GM23338 (cell line): ENCODE measurements around the gene LDLRAD3. TPM values are rescaled to one million over a fixed set of nuclear protein-coding genes. Genes with fewer than 3 reads are reported as not detected.

Experiments
- CREB1 ChIP-seq: fragments of 250-450 bp; sonication (Bioruptor Pico); IDR thresholded peaks from 2 replicates; pipeline ENCODE4 v1.5.0; 2020; ENCODE audit warnings: low read depth, mild to moderate bottlenecking, moderate library complexity
- EZH2 ChIP-seq: fragments of 200-600 bp; sonication (generic); IDR thresholded peaks from one replicate; pipeline ENCODE4 v1.8.0; 2017; ENCODE audit warnings: antibody characterized with exemption, mild to moderate bottlenecking, low read depth; ENCODE audit not compliant: unreplicated experiment
- EZH2phosphoT487 ChIP-seq: fragments of 200-600 bp; sonication (generic); IDR thresholded peaks from one replicate; pipeline ENCODE4 v1.8.1; 2018; ENCODE audit warnings: antibody characterized with exemption; ENCODE audit not compliant: unreplicated experiment
- JUNB ChIP-seq: IDR thresholded peaks from one replicate; pipeline ENCODE4 v1.6.1; 2016; ENCODE audit warnings: antibody characterized with exemption; ENCODE audit not compliant: unreplicated experiment
- NANOG ChIP-seq: IDR thresholded peaks from 2 replicates; pipeline ENCODE4 v1.6.1; 2016; ENCODE audit warnings: antibody characterized with exemption, borderline replicate concordance
- STAT1 ChIP-seq: IDR thresholded peaks from one replicate; pipeline ENCODE4 v1.6.1; 2016; ENCODE audit warnings: antibody characterized with exemption; ENCODE audit not compliant: unreplicated experiment
- ZNF331 ChIP-seq: fragments of 250-450 bp; sonication (Bioruptor Pico); IDR thresholded peaks from 2 replicates; pipeline ENCODE4 v1.5.0; 2020; ENCODE audit warnings: low read depth, mild to moderate bottlenecking, moderate library complexity
- polyA plus RNA-seq: library from polyadenylated mRNA; unstranded; fragments of >200 nt; fragmentation: Nextera tagmentation; extraction: Ambion mirVana; gene quantifications from 2 replicates; pipeline ENCODE4 v1.2.1, GENCODE V29; 2016
- total RNA-seq: library from RNA; depleted of rRNA; stranded (reverse); fragments of >200 nt; shearing (Covaris generic); gene quantifications from 2 replicates; pipeline ENCODE4 v1.2.3, GENCODE V29; 2014
- TF ChIP-seq, protein P1 (sequence below): fragments of 250-450 bp; sonication (Bioruptor Pico); IDR thresholded peaks from 2 replicates; pipeline ENCODE4 v1.5.0; 2020; ENCODE audit warnings: mild to moderate bottlenecking, moderate library complexity
- TF ChIP-seq, protein P2 (sequence below): IDR thresholded peaks from 2 replicates; pipeline ENCODE4 v1.6.1; 2016; ENCODE audit warnings: antibody characterized with exemption
- TF ChIP-seq, protein P3 (sequence below), 2 experiments: fragments of 200-600 bp in 1 of 2; sonication (generic) in 1 of 2; conservative IDR thresholded peaks; 2 replicates each; pipeline versions ENCODE4 v1.5.1 to v1.6.1; 2016 to 2017; ENCODE audit warnings: antibody characterized with exemption in 2 of 2, low read depth in 2 of 2, mild to moderate bottlenecking in 2 of 2, moderate library complexity in 1 of 2
- TF ChIP-seq, protein P4 (sequence below): IDR thresholded peaks from one replicate; pipeline ENCODE4 v1.6.1; 2018; ENCODE audit warnings: antibody characterized with exemption; ENCODE audit not compliant: unreplicated experiment

LDLRAD3 gene
- total and polyA plus RNA-seq, 2 experiments from 2014 or later = 8.5 to 19.4 TPM

DNA sequence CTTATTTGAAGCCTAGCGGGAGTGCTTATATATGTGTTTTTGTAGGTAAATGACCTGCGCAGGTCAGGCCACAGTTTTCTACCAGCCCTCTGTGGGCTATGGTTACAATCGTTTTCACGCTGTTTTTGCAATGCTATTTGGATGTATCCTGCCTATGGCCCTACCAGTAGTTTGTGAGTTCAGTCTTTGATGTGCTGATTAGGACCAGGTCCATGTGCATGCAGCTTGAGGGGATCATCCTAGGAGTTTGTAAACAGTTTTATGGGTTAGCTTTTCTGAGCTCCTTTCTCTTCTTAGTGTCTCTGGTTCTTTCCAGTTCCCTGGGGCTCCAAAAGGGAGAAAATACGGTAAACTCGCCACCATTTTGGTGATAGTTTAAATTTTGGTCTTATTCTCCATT, 142.5 kb downstream of the LDLRAD3 start (continued):
- TF ChIP-seq, protein P1, sequence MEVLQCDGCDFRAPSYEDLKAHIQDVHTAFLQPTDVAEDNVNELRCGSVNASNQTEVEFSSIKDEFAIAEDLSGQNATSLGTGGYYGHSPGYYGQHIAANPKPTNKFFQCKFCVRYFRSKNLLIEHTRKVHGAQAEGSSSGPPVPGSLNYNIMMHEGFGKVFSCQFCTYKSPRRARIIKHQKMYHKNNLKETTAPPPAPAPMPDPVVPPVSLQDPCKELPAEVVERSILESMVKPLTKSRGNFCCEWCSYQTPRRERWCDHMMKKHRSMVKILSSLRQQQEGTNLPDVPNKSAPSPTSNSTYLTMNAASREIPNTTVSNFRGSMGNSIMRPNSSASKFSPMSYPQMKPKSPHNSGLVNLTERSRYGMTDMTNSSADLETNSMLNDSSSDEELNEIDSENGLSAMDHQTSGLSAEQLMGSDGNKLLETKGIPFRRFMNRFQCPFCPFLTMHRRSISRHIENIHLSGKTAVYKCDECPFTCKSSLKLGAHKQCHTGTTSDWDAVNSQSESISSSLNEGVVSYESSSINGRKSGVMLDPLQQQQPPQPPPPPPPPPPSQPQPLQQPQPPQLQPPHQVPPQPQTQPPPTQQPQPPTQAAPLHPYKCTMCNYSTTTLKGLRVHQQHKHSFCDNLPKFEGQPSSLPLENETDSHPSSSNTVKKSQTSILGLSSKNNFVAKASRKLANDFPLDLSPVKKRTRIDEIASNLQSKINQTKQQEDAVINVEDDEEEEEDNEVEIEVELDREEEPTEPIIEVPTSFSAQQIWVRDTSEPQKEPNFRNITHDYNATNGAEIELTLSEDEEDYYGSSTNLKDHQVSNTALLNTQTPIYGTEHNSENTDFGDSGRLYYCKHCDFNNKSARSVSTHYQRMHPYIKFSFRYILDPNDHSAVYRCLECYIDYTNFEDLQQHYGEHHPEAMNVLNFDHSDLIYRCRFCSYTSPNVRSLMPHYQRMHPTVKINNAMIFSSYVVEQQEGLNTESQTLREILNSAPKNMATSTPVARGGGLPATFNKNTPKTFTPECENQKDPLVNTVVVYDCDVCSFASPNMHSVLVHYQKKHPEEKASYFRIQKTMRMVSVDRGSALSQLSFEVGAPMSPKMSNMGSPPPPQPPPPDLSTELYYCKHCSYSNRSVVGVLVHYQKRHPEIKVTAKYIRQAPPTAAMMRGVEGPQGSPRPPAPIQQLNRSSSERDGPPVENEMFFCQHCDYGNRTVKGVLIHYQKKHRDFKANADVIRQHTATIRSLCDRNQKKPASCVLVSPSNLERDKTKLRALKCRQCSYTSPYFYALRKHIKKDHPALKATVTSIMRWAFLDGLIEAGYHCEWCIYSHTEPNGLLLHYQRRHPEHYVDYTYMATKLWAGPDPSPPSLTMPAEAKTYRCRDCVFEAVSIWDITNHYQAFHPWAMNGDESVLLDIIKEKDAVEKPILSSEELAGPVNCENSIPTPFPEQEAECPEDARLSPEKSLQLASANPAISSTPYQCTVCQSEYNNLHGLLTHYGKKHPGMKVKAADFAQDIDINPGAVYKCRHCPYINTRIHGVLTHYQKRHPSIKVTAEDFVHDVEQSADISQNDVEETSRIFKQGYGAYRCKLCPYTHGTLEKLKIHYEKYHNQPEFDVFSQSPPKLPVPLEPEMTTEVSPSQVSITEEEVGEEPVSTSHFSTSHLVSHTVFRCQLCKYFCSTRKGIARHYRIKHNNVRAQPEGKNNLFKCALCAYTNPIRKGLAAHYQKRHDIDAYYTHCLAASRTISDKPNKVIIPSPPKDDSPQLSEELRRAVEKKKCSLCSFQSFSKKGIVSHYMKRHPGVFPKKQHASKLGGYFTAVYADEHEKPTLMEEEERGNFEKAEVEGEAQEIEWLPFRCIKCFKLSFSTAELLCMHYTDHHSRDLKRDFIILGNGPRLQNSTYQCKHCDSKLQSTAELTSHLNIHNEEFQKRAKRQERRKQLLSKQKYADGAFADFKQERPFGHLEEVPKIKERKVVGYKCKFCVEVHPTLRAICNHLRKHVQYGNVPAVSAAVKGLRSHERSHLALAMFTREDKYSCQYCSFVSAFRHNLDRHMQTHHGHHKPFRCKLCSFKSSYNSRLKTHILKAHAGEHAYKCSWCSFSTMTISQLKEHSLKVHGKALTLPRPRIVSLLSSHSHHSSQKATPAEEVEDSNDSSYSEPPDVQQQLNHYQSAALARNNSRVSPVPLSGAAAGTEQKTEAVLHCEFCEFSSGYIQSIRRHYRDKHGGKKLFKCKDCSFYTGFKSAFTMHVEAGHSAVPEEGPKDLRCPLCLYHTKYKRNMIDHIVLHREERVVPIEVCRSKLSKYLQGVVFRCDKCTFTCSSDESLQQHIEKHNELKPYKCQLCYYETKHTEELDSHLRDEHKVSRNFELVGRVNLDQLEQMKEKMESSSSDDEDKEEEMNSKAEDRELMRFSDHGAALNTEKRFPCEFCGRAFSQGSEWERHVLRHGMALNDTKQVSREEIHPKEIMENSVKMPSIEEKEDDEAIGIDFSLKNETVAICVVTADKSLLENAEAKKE (CRISPR knock-in tag) = no peak
- TF ChIP-seq JUNB (no peak), EZH2 (no peak), CREB1 (CRISPR knock-in tag) (no peak), NANOG (no peak), ZNF331 (CRISPR knock-in tag) (no peak), STAT1 (no peak), EZH2phosphoT487 (no peak)
- TF ChIP-seq, protein P2, sequence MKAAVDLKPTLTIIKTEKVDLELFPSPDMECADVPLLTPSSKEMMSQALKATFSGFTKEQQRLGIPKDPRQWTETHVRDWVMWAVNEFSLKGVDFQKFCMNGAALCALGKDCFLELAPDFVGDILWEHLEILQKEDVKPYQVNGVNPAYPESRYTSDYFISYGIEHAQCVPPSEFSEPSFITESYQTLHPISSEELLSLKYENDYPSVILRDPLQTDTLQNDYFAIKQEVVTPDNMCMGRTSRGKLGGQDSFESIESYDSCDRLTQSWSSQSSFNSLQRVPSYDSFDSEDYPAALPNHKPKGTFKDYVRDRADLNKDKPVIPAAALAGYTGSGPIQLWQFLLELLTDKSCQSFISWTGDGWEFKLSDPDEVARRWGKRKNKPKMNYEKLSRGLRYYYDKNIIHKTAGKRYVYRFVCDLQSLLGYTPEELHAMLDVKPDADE = no peak
- TF ChIP-seq, protein P3, sequence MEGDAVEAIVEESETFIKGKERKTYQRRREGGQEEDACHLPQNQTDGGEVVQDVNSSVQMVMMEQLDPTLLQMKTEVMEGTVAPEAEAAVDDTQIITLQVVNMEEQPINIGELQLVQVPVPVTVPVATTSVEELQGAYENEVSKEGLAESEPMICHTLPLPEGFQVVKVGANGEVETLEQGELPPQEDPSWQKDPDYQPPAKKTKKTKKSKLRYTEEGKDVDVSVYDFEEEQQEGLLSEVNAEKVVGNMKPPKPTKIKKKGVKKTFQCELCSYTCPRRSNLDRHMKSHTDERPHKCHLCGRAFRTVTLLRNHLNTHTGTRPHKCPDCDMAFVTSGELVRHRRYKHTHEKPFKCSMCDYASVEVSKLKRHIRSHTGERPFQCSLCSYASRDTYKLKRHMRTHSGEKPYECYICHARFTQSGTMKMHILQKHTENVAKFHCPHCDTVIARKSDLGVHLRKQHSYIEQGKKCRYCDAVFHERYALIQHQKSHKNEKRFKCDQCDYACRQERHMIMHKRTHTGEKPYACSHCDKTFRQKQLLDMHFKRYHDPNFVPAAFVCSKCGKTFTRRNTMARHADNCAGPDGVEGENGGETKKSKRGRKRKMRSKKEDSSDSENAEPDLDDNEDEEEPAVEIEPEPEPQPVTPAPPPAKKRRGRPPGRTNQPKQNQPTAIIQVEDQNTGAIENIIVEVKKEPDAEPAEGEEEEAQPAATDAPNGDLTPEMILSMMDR (conservative IDR thresholded peaks at IDR 0.05; ENCODE audit: low read depth in 2 of 2) = no peak
- TF ChIP-seq, protein P4, sequence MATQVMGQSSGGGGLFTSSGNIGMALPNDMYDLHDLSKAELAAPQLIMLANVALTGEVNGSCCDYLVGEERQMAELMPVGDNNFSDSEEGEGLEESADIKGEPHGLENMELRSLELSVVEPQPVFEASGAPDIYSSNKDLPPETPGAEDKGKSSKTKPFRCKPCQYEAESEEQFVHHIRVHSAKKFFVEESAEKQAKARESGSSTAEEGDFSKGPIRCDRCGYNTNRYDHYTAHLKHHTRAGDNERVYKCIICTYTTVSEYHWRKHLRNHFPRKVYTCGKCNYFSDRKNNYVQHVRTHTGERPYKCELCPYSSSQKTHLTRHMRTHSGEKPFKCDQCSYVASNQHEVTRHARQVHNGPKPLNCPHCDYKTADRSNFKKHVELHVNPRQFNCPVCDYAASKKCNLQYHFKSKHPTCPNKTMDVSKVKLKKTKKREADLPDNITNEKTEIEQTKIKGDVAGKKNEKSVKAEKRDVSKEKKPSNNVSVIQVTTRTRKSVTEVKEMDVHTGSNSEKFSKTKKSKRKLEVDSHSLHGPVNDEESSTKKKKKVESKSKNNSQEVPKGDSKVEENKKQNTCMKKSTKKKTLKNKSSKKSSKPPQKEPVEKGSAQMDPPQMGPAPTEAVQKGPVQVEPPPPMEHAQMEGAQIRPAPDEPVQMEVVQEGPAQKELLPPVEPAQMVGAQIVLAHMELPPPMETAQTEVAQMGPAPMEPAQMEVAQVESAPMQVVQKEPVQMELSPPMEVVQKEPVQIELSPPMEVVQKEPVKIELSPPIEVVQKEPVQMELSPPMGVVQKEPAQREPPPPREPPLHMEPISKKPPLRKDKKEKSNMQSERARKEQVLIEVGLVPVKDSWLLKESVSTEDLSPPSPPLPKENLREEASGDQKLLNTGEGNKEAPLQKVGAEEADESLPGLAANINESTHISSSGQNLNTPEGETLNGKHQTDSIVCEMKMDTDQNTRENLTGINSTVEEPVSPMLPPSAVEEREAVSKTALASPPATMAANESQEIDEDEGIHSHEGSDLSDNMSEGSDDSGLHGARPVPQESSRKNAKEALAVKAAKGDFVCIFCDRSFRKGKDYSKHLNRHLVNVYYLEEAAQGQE = no peak
